ENCODE results near the gene CLCN6. TPM values are rescaled to one million over a fixed set of nuclear protein-coding genes. Genes with fewer than 3 reads are reported as not detected.

CLCN6 gene, protein sequence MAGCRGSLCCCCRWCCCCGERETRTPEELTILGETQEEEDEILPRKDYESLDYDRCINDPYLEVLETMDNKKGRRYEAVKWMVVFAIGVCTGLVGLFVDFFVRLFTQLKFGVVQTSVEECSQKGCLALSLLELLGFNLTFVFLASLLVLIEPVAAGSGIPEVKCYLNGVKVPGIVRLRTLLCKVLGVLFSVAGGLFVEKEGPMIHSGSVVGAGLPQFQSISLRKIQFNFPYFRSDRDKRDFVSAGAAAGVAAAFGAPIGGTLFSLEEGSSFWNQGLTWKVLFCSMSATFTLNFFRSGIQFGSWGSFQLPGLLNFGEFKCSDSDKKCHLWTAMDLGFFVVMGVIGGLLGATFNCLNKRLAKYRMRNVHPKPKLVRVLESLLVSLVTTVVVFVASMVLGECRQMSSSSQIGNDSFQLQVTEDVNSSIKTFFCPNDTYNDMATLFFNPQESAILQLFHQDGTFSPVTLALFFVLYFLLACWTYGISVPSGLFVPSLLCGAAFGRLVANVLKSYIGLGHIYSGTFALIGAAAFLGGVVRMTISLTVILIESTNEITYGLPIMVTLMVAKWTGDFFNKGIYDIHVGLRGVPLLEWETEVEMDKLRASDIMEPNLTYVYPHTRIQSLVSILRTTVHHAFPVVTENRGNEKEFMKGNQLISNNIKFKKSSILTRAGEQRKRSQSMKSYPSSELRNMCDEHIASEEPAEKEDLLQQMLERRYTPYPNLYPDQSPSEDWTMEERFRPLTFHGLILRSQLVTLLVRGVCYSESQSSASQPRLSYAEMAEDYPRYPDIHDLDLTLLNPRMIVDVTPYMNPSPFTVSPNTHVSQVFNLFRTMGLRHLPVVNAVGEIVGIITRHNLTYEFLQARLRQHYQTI
- polyA plus RNA-seq (ENCODE audit: insufficient read length in 4 of 4) = 10 to 100 TPM; 13.3 to 28.8 (median 20.7) TPM

DNA sequence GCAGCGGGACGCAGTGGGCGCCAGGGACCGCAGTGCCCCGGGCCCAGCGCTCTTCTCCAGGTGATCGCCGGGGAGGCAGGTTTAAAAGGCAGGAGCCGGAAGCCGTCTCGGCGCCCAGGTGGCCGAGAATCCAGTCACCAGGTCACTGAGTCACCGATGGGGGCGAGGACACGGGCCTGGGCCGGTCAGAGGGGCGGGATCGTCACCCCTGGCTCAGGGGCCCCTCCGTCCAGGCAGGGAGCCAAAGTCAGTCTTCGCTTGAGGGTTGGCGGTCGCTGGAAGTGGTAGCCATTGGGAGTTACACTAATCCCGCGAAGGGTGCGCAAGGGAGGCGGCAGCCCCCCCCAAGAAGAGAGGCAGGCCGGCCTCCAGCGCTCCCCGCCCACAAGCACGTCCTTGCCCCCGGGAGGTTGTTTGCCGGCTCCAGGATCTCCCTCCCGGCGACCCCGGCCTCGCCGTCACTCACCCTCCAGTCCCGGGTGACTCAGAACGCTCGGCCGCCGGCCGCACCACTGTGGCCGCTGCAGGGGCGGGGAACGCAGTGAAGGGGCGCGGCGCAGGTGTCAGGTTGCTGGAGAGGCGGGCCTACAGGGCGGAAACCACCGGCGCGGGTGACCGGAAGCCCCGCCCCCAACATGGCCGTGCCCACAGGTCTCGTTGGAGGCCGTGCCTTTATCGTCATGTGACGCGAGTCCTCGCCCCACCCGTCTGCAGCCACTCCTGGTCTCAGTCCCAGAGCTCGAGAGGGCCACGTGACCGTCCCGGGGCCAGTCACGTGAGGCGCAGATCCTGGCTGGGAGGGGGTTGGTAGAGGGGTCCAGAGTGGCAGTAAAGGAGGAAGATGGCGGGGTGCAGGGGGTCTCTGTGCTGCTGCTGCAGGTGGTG lies at the start of gene CLCN6, which contains the start of gene MTHFR:
CLCN6 (plus strand) TSS at position 770 of the 885 bp plus-strand sequence; CDS start at position 842, 72 bp downstream.
MTHFR (minus strand) TSS at position 543 of the 885 bp plus-strand sequence. CDS start 2,848 bp downstream, outside the sequence.
- peak; percentile 91 to 98 (median 97) for DNase-seq (ENCODE audit: low read depth in 4 of 4, low spot score in 2 of 4)

DNA sequence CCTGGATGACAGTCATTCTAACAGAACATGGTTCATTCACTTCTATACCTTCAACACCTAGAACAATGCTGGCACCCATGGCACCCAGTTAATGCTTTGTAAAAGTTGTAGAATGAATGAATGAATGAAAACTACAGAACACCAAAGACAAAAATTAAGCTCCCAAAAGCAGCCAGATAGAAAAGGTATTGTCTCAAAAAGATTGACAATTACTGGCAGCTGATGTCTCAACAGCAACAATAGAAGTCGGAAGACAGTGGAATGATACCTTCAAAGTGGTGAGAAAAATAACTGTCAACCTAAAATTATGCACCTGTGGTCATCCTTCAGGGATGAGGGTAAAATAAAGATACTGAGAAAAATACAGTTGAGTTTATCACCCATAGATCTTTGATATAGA lies 48.9 kb upstream of the CLCN6 start:
- no peak for DNase-seq (ENCODE audit: low read depth in 4 of 4, low spot score in 2 of 4)

DNA sequence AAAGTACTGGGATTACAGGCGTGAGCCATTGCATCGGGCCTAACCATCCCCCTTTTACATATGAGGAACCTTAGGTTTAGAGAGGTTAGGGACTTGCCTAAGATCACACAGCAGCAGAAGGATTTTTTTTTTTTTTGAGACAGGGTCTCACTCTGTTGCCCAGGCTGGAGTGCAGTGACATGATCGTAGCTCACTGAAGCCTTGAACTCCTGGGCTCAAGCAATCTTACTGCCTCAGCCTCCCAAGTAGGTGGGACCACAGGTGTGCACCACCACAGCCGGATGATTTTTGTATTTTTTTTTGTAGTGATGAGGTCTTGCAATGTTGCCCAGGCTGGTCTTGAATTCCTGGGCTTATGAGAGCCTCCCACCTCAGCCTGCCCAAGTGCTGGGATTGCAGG lies 46.2 kb upstream of the CLCN6 start:
- no peak for DNase-seq (ENCODE audit: low read depth in 4 of 4, low spot score in 2 of 4)

DNA sequence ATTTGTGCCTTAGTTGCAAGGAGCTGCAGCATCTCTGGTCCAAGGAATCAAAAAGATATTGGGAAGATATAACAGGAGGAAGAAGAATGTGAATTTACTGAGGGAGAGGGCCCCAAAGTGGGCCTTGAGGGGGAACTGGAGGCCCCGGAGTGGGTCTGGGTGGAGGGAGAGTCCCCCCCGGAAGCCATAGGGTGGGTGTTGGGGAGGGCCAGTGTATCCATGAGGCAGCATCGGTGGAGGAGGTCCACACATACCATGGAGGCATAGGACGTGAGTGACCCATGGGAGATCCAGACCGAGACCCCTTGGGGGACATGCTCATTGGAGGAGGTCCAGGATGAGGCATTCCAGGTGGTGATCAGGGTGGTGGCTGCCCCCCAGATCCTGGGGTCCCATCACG lies 44.7 kb upstream of the CLCN6 start:
- DNase-seq (ENCODE audit: low read depth in 4 of 4, low spot score in 2 of 4) = no peak

DNA sequence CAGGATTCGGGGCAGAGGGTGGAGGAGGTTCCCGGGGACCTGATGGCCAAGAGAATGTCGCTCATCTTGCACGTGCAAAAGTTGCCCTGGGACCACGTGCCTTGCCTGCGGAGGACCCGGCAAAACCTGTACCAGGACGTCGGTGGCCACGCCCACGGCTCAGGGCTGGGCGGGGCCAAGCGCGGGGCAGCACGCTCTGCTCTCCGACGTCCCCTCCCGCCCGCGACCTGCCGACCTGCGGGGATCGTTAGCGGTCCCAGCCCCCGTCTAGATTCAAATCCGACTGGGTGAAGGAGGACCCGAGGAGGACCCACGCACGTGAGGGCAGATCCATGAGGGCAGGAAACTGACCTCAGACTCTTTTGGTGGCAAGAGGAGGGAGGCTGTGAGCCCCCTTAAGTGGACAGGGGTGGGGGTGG lies 44.0 kb upstream of the CLCN6 start, which contains the start of gene C1orf167:
C1orf167 (plus strand) TSS at position 206 of the 419 bp plus-strand sequence. CDS start 2,208 bp downstream, outside the sequence.
- DNase-seq (ENCODE audit: low read depth in 4 of 4, low spot score in 2 of 4) = no peak

DNA sequence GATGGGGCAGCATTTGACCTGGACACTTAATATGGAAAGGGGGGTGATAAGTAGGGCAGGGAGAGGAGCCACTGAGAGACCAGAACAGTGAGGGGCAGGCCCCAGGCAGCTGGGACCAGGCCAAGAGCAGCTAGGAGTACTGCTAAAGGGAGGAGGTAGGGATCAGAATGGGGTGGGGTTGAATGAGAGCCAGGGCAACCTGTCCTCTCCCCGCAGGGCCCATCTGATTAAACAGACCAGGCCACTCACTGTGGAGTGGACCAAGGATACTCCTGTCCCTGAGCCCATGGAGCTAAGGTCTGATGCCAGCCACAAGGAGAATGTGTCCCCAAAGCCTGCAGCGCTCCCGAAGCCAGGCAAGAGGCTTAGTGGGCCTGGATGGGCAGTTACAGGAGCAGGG lies 41.9 kb upstream of the CLCN6 start:
- DNase-seq (ENCODE audit: low read depth in 4 of 4, low spot score in 2 of 4) = no peak

DNA sequence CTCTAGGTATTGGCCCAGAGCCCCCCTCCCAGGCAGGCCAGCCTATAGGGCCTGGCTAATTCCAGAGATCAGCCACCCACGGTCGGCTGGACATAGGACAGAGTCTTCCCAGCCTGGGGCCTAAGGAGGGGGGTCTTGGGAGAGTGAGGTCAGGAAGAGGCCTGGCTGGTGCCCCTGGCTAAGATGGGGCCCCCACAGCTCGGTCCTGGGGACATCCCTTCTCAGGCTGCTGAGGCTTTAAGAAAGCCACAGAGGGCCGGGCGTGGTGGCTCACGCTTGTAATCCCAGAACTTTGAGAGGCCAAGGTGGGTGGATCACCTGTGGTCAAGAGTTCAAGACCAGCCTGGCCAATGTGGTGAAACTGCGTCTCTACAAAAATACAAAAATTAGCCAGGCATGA lies 41.5 kb upstream of the CLCN6 start:
- no peak for DNase-seq (ENCODE audit: low read depth in 4 of 4, low spot score in 2 of 4)

DNA sequence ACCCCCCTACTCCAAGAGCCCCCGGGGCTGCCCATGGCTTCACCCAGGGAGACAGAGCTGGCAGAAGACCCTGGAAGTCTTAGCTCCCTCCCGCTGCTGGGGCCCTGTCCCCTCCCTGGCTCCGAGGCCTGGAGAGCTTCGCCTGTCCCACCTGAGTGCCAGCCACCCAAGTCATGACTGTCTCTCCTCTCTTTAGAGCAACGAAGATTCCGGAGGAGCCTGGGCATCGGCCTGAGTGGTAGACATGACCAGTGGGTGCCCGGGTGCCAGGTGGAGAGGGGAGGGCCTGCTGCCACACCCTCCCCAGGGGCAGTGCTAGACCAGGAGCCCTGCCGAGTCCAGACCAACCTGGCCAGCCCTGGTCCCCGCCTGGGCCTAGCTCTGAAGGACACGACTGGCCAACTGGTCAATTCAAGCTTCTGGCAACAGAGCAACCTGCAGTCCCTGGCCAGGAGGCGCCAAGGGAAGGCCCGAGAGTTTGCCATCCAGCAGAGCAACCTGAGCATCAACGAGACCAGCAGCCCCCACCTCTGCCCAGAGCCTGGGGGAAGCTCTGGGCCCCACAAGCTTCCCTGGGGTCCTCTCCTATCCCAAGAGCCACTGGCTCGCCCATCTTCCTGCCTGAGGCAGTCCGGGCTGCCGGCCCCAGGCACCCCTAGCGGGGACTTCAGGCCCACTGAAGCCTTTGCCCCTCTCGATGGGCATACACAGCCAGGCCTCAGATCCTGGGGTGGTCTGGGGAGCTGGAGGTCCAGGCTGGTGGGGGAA lies 40.1 kb upstream of the CLCN6 start:
- DNase-seq (ENCODE audit: low read depth in 4 of 4, low spot score in 2 of 4) = no peak

DNA sequence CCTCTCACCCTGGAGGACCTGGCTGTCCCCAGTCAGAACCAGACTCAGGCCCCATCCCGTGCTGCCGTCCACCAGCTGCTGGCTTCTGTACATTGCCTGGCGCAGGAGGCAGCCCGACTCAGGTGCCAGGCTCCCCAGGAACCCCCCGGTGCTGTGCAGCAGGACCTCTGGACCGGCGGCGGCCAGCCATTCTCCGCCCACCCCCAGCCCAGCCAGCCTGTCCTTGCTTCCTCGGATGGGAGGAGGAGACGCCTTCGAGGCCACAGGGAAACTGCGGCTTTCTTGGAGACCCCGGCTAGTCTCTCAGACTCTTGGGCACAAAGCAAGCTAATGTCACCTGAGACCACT lies 39.6 kb upstream of the CLCN6 start:
- DNase-seq (ENCODE audit: low read depth in 4 of 4, low spot score in 2 of 4) = no peak

DNA sequence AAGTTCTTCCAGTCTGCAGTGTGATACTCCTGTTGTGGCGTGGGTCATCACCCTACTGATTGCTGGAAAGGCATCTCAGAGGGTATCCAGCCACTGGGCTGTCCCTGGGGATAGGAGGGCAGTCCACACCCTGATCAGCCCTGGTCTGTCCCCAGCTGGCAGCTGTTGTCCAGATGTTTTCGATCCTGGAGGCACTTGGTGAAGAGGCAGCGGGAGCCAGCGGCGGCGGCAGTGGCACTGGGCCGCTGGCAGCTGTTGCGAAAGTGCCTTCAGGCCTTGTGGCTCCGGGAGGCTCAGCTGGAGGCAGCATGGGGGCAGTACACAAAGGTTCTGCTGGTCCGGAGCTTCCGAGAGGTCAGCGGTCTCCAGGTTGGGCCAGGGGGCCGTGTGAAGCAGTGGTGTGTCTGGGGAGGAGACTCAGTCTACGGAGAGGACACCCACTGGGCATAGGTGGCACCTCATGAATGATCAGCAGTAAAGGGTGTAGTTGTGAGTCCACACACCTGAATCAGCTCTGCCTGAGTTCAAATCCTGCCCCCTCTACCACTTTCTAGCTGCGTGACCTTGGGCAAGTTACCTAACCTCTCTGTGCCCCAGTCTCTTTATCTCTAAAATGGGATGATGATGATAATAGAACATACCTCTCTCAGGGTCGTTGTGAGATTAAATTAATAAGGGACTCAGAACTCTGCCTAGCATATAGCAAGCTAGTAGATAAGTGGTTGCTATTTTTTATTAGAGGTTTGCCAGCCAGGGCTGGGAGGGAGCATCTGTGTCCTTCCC lies 37.9 kb upstream of the CLCN6 start:
- no peak for DNase-seq (ENCODE audit: low read depth in 4 of 4, low spot score in 2 of 4)

DNA sequence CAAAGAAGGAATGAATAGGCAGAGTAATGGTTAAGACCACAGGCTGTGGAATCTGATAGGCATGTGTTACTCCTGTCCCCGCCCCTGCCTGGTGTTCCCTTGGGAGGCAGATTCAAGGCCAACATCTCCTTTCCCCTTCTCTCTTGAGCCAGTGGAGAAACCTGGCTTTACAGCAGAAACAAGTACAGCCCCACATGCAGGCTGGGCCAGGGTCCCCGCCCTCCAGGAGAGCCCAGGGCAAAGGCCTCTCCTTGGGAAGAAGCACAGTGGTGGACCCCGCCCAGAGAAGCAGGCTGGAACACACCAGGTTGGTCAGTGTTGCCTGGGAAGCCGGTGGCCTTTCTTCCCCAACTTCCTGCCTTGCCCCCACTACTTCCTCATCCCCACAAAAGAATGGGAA lies 37.2 kb upstream of the CLCN6 start:
- DNase-seq (ENCODE audit: low read depth in 4 of 4, low spot score in 2 of 4) = no peak

DNA sequence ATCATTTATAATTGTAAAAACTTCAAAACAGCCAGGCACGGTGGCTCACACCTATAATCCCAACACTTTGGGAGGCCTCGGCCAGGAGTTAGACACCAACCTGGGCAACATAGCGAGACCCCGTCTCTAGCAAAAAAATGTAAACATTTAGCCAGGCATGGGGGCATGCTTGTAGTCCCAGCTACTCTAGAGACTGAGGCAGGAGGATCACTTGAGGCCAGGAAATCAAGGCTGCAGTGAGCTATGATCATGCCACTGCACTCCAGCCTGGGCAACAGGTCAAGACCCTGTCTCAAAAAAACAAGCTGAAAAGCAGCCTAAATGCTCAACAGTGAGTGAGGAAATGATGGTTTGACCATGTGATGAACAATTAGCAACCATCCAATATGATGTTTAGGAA lies 36.7 kb upstream of the CLCN6 start:
- DNase-seq (ENCODE audit: low read depth in 4 of 4, low spot score in 2 of 4) = no peak

DNA sequence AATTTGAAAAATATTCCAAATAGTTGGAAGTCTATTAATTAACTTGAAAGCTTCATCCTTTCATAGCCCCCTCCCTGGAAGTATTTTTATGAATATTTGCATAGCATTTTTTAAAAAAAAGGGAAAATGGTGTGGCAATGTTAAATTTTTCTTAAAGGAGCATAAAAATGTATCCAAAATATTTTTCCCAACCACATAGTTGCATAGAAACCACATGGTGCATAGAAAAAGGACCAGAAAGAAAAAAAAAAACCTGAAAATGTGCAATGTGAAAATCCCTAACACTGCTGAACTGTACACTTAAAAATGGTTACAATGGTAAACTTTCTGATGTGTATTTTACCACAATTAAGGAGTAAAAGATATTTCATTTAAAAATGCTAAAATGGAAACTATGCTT lies 36.0 kb upstream of the CLCN6 start:
- no peak for DNase-seq (ENCODE audit: low read depth in 4 of 4, low spot score in 2 of 4)

DNA sequence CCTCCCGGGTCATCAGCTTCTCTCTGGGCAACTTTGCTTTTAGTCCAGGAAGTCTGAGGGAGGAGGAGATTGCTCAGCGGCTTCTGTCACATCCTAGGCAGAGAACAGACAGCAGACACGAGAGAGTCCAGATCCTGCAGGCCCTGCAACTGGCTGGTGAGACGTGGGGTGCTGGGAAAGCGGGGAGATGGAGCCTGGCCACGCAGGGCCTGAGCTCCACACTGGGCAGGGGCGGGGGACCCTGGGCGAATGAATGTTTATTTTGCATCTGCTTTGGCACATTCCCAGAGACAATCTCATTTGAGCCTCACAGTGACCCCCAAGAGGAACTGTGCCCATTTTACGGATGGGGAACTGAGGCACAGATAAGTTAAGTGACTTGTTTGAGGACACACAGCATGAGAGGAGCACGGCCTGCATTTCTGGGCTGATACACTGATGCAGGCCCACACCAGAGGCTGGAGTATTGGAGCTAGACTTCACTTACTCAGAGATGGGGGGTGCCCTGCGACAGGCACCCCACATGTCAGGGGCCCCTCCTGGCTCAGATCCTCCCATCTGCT lies 34.4 kb upstream of the CLCN6 start:
- DNase-seq (ENCODE audit: low read depth in 4 of 4, low spot score in 2 of 4) = no peak

DNA sequence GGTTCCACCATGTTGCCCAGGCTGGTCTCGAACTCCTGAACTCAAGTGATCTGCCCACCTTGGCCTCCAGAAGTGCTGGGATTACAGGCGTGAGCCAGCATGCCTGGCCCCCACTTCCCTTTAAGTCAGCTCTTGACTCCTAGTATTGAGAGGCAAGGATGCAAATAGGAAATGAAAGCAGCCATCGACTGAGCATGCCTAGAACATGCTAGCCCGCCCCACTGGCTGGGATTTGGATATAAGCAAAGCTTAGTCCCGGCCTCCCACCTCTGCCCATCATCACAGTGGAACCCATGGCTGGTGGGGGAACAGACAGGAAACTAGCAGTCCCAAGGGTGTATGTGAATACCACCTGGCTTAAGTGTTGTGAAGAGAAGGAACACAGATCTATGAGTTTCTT lies 33.5 kb upstream of the CLCN6 start:
- no peak for DNase-seq (ENCODE audit: low read depth in 4 of 4, low spot score in 2 of 4)

DNA sequence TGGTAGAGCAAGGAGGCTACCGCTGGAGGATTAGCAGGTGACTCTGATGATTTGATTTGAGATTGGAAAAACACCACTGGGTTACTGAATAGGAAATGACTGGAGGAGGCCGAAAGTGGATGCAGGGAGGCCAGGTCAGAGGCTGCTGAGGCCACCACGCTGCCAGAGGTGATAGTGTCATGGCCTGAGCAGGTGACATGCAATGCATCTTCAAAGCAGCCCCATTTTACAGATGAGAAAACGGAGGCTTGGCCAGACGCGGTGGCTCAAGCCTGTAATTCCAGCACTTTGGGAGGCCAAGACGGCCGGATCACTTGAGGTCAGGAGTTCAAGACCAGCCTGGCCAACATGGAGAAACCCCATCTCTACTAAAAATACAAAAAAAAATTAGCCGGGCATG lies 31.2 kb upstream of the CLCN6 start:
- no peak for DNase-seq (ENCODE audit: low read depth in 4 of 4, low spot score in 2 of 4)

DNA sequence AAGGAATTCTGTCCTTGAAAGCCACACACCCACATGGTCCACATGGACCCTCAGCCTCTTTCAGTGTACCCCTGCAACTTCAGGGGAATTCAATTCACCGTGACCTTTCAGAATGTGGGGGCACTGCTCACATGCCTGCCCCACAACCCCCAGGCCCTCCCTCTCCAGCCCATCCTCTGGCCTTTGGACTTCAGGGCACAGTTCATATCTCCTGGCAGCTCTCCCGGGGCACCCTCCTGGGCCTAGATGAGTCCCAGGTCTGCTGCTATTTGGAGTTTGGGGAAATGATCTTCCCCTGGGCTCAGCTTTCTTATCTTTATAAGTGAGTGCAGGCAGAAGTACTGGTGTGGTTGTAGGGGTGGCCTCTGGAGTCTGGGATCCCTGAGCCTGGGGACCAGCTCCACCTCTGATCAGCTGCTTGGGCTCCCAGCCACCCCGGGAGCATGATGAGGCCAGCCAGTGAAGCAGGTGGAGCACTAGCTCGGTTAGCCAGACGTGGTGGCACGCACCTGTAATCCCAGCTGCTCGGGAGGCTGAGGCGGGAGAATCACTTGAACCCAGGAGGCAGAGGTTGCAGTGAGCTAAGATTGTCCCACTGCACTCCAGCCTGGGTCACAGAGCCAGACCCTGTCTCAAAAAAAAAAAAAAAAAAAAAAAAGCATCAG lies 28.2 kb upstream of the CLCN6 start:
- no peak for DNase-seq (ENCODE audit: low read depth in 4 of 4, low spot score in 2 of 4)

DNA sequence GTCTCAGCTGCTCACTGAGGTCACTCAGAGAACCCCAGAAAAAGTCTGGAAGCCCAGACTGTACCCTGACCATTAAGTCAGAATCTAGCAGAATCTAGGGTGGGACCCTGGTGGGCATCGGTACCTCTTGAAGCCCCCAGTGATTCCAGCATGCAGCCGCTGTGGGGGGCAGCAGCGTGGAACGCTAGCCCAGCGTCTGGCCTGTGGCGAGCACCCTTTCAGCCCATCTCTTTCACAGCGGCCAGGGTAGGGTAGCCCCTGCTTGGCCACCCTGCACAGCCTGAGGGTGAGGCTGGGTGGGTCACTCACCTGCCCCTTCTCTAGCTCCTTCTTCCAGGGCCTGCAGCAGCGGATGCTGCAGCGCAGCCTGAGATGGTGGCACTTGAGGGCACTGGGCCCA lies 27.7 kb upstream of the CLCN6 start:
- DNase-seq (ENCODE audit: low read depth in 4 of 4, low spot score in 2 of 4) = no peak
